Gastrocnemius medialis (tissue), 4 donors: Measurements from ENCODE around the gene PNMA8A. TPM values are rescaled to one million over a fixed set of nuclear protein-coding genes. Genes with fewer than 3 reads are reported as not detected.
"Not testable (repeated sequence)": the region's sequence is repeated elsewhere in the genome, so short reads cannot be mapped to it uniquely, and the experiment has no call there.

Experiments
- ATAC-seq, 2 donors: fragments of 150-250 bp; one replicate each; pipeline ENCODE4 v1.9.1; 2016
- DNase-seq, 2 donors: peaks; one replicate each; pipeline ENCODE4 v3.0.0-alpha.2; 2019
- H3K27ac ChIP-seq, 4 donors: fragments of 200-600 bp; sonication (generic); 1 replicate in 1 of 4; 2 replicates in 3 of 4; pipeline ENCODE4 v1.5.1; 2016 to 2018; ENCODE audit warnings: mild to moderate bottlenecking in 2 of 4, moderate library complexity in 1 of 4
- H3K27me3 ChIP-seq, 3 donors: fragments of 200-600 bp; sonication (generic) in 2 of 3; 1 replicate in 1 of 3; 2 replicates in 2 of 3; pipeline versions ENCODE4 v1.5.1 to v1.6.0; 2016 to 2019; ENCODE audit warnings: mild to moderate bottlenecking in 1 of 3, moderate library complexity in 1 of 3
- H3K36me3 ChIP-seq, 2 donors: fragments of 200-600 bp; sonication (generic) in 1 of 2; one replicate each; pipeline ENCODE4 v1.5.1; 2017 to 2018
- H3K4me1 ChIP-seq, 2 donors: fragments of 200-600 bp; sonication (generic) in 1 of 2; one replicate each; pipeline ENCODE4 v1.5.1; 2016 to 2017; ENCODE audit warnings: mild to moderate bottlenecking in 2 of 2
- H3K4me3 ChIP-seq, 4 donors: fragments of 200-600 bp; sonication (generic) in 3 of 4; 1 replicate in 1 of 4; 2 replicates in 3 of 4; pipeline ENCODE4 v1.5.1; 2016 to 2019; ENCODE audit warnings: mild to moderate bottlenecking in 2 of 4
- H3K9me3 ChIP-seq, 3 donors: fragments of 200-600 bp; sonication (generic) in 2 of 3; 1 replicate in 1 of 3; 2 replicates in 2 of 3; pipeline ENCODE4 v1.5.1; 2016 to 2019
- CTCF ChIP-seq, 5 experiments: fragments of 450-650 bp in 3 of 5; fragments of 200-600 bp in 2 of 5; sonication (generic) in 2 of 5; IDR thresholded peaks in 4 of 5; conservative IDR thresholded peaks in 1 of 5; 1 replicate in 4 of 5; 2 replicates in 1 of 5; pipeline ENCODE4 v1.5.1; 2016 to 2019; ENCODE audit warnings: antibody characterized with exemption in 5 of 5, mild to moderate bottlenecking in 3 of 5, moderate library complexity in 3 of 5
- POLR2A ChIP-seq, 2 donors: fragments of 450-650 bp; IDR thresholded peaks; one replicate each; pipeline ENCODE4 v1.6.1; 2017; ENCODE audit warnings: antibody characterized with exemption in 2 of 2, mild to moderate bottlenecking in 2 of 2, moderate library complexity in 2 of 2
- in situ Hi-C, 4 donors: fragments of 200-750 bp; cut with MboI; loops; one replicate each; pipeline versions ENCODE4 v1.15.0 to v1.8.0; 2017; ENCODE audit warnings: low sequenced_read_pairs in 4 of 4
- intact Hi-C: fragments of 100-400 bp; cut with DNase I; formaldehyde crosslinking; loops from one replicate; pipeline ENCODE4 v1.15.1; 2023; ENCODE audit warnings: low total_unique reads
- total RNA-seq, 4 donors: library from RNA; depleted of rRNA; stranded (reverse); fragments of >200 nt; gene quantifications; one replicate each; pipeline versions ENCODE4 v1.1.0 to v1.2.3, GENCODE V29; 2016

Gene PNMA8A
- total RNA-seq, 4 donors from 2014 or later, result 0.13 to 0.83 (median 0.60) TPM; not detected in 1

DNA sequence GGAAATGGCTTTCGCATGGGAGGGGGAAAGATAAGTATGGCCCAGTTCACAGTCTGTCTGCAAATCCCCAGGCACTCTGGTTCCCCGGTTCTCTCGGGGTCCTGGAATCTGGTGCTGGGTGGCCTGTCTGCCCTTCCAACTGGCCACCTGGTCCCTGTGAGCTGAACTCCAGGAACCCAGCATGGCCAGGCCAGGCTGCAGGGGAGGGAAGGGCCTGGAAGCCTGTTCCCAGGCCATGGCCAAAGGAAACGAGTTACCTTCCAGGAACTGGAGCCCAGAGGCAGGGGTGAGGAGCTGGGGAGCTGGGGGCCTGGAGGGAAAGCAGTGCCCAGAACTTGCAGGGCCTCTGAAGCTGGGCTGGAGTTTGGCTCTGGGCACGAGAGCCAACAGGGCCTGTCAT lies 23.5 kb downstream of the PNMA8A start:
- no peaks in the 10 kb centered on the region for H3K36me3 ChIP-seq
- H3K27ac ChIP-seq, result no peak overlapping the region
- in situ Hi-C loops, result no loop called here
- intact Hi-C loops, result no loop called here
- peaks cover 5 to 14% of the 10 kb centered on the region in 2 donors for H3K4me1 ChIP-seq
- no peak overlapping the region for H3K4me3 ChIP-seq
- TF ChIP-seq CTCF (IDR thresholded peaks at IDR 0.05 in 4 of 5, conservative IDR thresholded peaks at IDR 0.05 in 1 of 5) (no peak), POLR2A (IDR thresholded peaks at IDR 0.05) (no peak)
- H3K9me3 ChIP-seq, result no peaks in the 10 kb centered on the region
- DNase-seq (no peak), ATAC-seq (no peak)
- no peaks in the 10 kb centered on the region for H3K27me3 ChIP-seq

GRCh38 chr19:46447006-46447405 lies 24.4 kb downstream of the PNMA8A start:
- H3K27ac ChIP-seq, result no peak overlapping the region
- in situ Hi-C loops, result no loop called here

DNA sequence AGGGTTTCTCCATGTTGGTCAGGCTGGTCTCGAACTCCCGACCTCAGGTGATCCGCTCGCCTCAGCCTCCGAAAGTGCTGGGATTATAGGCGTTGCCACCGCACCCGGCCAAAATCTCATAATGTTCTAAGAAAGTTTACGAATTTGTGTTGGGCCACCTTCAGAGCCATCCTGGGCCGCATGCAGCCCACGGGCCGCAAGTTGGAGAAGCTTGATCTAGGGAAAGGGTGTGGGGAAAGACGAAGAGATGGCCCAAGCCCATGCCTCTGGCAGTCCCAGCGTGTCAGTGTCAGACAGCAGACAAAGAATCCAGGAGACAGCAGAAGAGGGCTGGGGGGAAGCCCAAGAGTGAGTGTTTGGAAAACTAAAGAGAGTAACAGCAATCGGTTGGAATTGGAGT lies 25.3 kb downstream of the PNMA8A start:
- Histone ChIP-seq H3K4me3 (no peak overlapping the region), H3K27me3 (no peaks in the 10 kb centered on the region), H3K27ac (no peak overlapping the region), H3K4me1 (peaks cover 4 to 8% of the 10 kb centered on the region in 2 donors), H3K9me3 (no peaks in the 10 kb centered on the region), H3K36me3 (no peaks in the 10 kb centered on the region)
- in situ Hi-C loops, result no loop called here
- DNase-seq, result no peak
- intact Hi-C loops, result no loop called here
- no peak for ATAC-seq
- TF ChIP-seq CTCF (IDR thresholded peaks at IDR 0.05 in 4 of 5, conservative IDR thresholded peaks at IDR 0.05 in 1 of 5) (no peak), POLR2A (IDR thresholded peaks at IDR 0.05) (no peak)

More at GRCh38 chr19:46447006-46447405, 24.4 kb downstream of the PNMA8A start:
- intact Hi-C loops, result no loop called here
- DNase-seq (no peak), ATAC-seq (no peak)
- no peaks in the 10 kb centered on the region for H3K9me3 ChIP-seq
- no peaks in the 10 kb centered on the region for H3K27me3 ChIP-seq
- no peak for TF ChIP-seq POLR2A (IDR thresholded peaks at IDR 0.05)
- TF ChIP-seq CTCF (IDR thresholded peaks at IDR 0.05 in 4 of 5, conservative IDR thresholded peaks at IDR 0.05 in 1 of 5), result no peak
- peaks cover 5 to 15% of the 10 kb centered on the region in 2 donors for H3K4me1 ChIP-seq
- H3K4me3 ChIP-seq, result no peak overlapping the region
- H3K36me3 ChIP-seq, result no peaks in the 10 kb centered on the region

- H3K27me3 ChIP-seq, result no peaks in the 10 kb centered on the region
- TF ChIP-seq CTCF (IDR thresholded peaks at IDR 0.05 in 4 of 5, conservative IDR thresholded peaks at IDR 0.05 in 1 of 5) (no peak), POLR2A (IDR thresholded peaks at IDR 0.05) (no peak)
- intact Hi-C loops, result no loop called here
- in situ Hi-C loops, result no loop called here
- H3K27ac ChIP-seq, result no peak overlapping the region
- no peaks in the 10 kb centered on the region for H3K36me3 ChIP-seq
- DNase-seq, result no peak
- H3K9me3 ChIP-seq, result no peaks in the 10 kb centered on the region
- H3K4me3 ChIP-seq, result no peak overlapping the region
- H3K4me1 ChIP-seq, result peaks cover 0 to 6% of the 10 kb centered on the region in 2 donors
- ATAC-seq, result no peak
Observed at GRCh38 chr19:46442808-46443450, 28.4 kb downstream of the PNMA8A start.

- ATAC-seq (no peak), DNase-seq (no peak)
- Histone ChIP-seq H3K27me3 (no peaks in the 10 kb centered on the region), H3K9me3 (no peaks in the 10 kb centered on the region), H3K36me3 (no peaks in the 10 kb centered on the region), H3K4me3 (no peak overlapping the region), H3K4me1 (peaks cover 0 to 6% of the 10 kb centered on the region in 2 donors), H3K27ac (no peak overlapping the region)
- TF ChIP-seq CTCF (IDR thresholded peaks at IDR 0.05 in 4 of 5, conservative IDR thresholded peaks at IDR 0.05 in 1 of 5) (no peak), POLR2A (IDR thresholded peaks at IDR 0.05) (no peak)
- in situ Hi-C loops (no loop called here), intact Hi-C loops (no loop called here)
Observed at GRCh38 chr19:46441866-46442265, 29.5 kb downstream of the PNMA8A start.

- ATAC-seq, in situ Hi-C loops, H3K4me3 ChIP-seq: not testable (repeated sequence)
Observed at GRCh38 chr19:46435689-46436088, 35.7 kb downstream of the PNMA8A start.

More at GRCh38 chr19:46435689-46436088, 35.7 kb downstream of the PNMA8A start:
- H3K27ac ChIP-seq, H3K4me1 ChIP-seq, H3K36me3 ChIP-seq, intact Hi-C loops, DNase-seq, H3K9me3 ChIP-seq: not testable (repeated sequence)
- peaks cover 0 to 10% (median 6%) of the 10 kb centered on the region in 3 donors for H3K27me3 ChIP-seq
